Trophoblast cell (in vitro differentiated cells and primary cell): ENCODE data around the gene MYLIP. TPM values are rescaled to one million over a fixed set of nuclear protein-coding genes. Genes with fewer than 3 reads are reported as not detected.

Source experiments
- DNase-seq, 2 donors: peaks; one replicate each; pipeline ENCODE4 v3.0.0-alpha.2; 2016
- H2AFZ ChIP-seq: 2 replicates; pipeline ENCODE4 v1.6.1; 2013; ENCODE audit warnings: low read length, moderate library complexity, mild to moderate bottlenecking; ENCODE audit not compliant: insufficient read depth, poor library complexity
- H2AK5ac ChIP-seq: 2 replicates; pipeline ENCODE4 v1.6.1; 2013; ENCODE audit warnings: mild to moderate bottlenecking, low read length
- H2BK120ac ChIP-seq: 2 replicates; pipeline ENCODE4 v1.6.1; 2013; ENCODE audit warnings: low read length, mild to moderate bottlenecking, moderate library complexity; ENCODE audit not compliant: insufficient read depth, poor library complexity
- H2BK12ac ChIP-seq: 2 replicates; pipeline ENCODE4 v1.6.1; 2013; ENCODE audit warnings: mild to moderate bottlenecking, low read length, moderate library complexity
- H2BK5ac ChIP-seq: 2 replicates; pipeline ENCODE4 v1.6.1; 2013; ENCODE audit warnings: low read length, low read depth, moderate library complexity, mild to moderate bottlenecking; ENCODE audit not compliant: poor library complexity
- H3K14ac ChIP-seq: 2 replicates; pipeline ENCODE4 v1.6.1; 2013; ENCODE audit warnings: mild to moderate bottlenecking, low read length
- H3K18ac ChIP-seq: 2 replicates; pipeline ENCODE4 v1.6.1; 2013; ENCODE audit warnings: mild to moderate bottlenecking, low read length
- H3K23ac ChIP-seq: 2 replicates; pipeline ENCODE4 v1.6.1; 2013; ENCODE audit warnings: low read length
- H3K27ac ChIP-seq: 2 replicates; pipeline ENCODE4 v1.5.1; 2013; ENCODE audit warnings: low read depth, mild to moderate bottlenecking, inconsistent platforms, low read length, moderate library complexity
- H3K27me3 ChIP-seq: 2 replicates; pipeline ENCODE4 v1.6.1; 2013; ENCODE audit warnings: inconsistent platforms, mild to moderate bottlenecking, low read length, moderate library complexity; ENCODE audit not compliant: insufficient read depth
- H3K36me3 ChIP-seq, 2 experiments: 1 replicate in 1 of 2; 2 replicates in 1 of 2; pipeline ENCODE4 v1.6.1; 2013; ENCODE audit warnings: low read length in 2 of 2, mild to moderate bottlenecking in 2 of 2, moderate library complexity in 1 of 2; ENCODE audit not compliant: insufficient read depth in 2 of 2, control insufficient read depth in 1 of 2
- H3K4ac ChIP-seq: 2 replicates; pipeline ENCODE4 v1.6.1; 2013; ENCODE audit warnings: low read depth, mild to moderate bottlenecking, low read length, moderate library complexity
- H3K4me1 ChIP-seq, 2 experiments: 1 replicate in 1 of 2; 2 replicates in 1 of 2; pipeline ENCODE4 v1.6.1; 2013; ENCODE audit warnings: low read length in 2 of 2, mild to moderate bottlenecking in 2 of 2, moderate library complexity in 1 of 2; ENCODE audit not compliant: insufficient read depth in 2 of 2, control insufficient read depth in 1 of 2
- H3K4me2 ChIP-seq: 2 replicates; pipeline ENCODE4 v1.6.1; 2013; ENCODE audit warnings: inconsistent platforms, mild to moderate bottlenecking, low read length, moderate library complexity
- H3K4me3 ChIP-seq: 2 replicates; pipeline ENCODE4 v1.5.1; 2013; ENCODE audit warnings: mild to moderate bottlenecking, low read depth, low read length, inconsistent platforms
- H3K79me1 ChIP-seq: one replicate; pipeline ENCODE4 v1.6.1; 2013; ENCODE audit warnings: low read length
- H3K79me2 ChIP-seq: 2 replicates; pipeline ENCODE4 v1.6.1; 2013; ENCODE audit warnings: low read length, mild to moderate bottlenecking; ENCODE audit not compliant: control insufficient read depth, insufficient read depth, poor library complexity
- H3K9ac ChIP-seq: 2 replicates; pipeline ENCODE4 v1.6.1; 2013; ENCODE audit warnings: mild to moderate bottlenecking, low read length
- H3K9me3 ChIP-seq: 2 replicates; pipeline ENCODE4 v1.6.1; 2013; ENCODE audit warnings: low read depth, mild to moderate bottlenecking, control low read depth, inconsistent platforms, low read length; ENCODE audit not compliant: insufficient read depth
- H4K12ac ChIP-seq: 2 replicates; pipeline ENCODE4 v1.6.1; 2013; ENCODE audit warnings: low read depth, mild to moderate bottlenecking, low read length, moderate library complexity
- H4K8ac ChIP-seq: 2 replicates; pipeline ENCODE4 v1.6.1; 2013; ENCODE audit warnings: low read depth, mild to moderate bottlenecking, low read length, moderate library complexity
- H4K91ac ChIP-seq: one replicate; pipeline ENCODE4 v1.6.1; 2013; ENCODE audit warnings: low read depth, mild to moderate bottlenecking, low read length, moderate library complexity
- WGBS: extraction: QIAGEN DNeasy Blood & Tissue Kit; methylation state at CpG from one replicate; pipeline ENCODE4 v1.1.7; 2013; ENCODE audit warnings: missing lambda C conversion rate; ENCODE audit not compliant: insufficient read length, insufficient coverage; ENCODE audit errors: extremely low coverage; 5-methylcytosine and 5-hydroxymethylcytosine counted together
- polyA plus RNA-seq: library from polyadenylated mRNA; stranded (reverse); fragments of 200-250 nt; gene quantifications from 2 replicates; pipeline ENCODE4 v1.2.3, GENCODE V29; 2013

MYLIP gene
- 29.7 and 30.4 TPM in 2 replicates for polyA plus RNA-seq

DNA sequence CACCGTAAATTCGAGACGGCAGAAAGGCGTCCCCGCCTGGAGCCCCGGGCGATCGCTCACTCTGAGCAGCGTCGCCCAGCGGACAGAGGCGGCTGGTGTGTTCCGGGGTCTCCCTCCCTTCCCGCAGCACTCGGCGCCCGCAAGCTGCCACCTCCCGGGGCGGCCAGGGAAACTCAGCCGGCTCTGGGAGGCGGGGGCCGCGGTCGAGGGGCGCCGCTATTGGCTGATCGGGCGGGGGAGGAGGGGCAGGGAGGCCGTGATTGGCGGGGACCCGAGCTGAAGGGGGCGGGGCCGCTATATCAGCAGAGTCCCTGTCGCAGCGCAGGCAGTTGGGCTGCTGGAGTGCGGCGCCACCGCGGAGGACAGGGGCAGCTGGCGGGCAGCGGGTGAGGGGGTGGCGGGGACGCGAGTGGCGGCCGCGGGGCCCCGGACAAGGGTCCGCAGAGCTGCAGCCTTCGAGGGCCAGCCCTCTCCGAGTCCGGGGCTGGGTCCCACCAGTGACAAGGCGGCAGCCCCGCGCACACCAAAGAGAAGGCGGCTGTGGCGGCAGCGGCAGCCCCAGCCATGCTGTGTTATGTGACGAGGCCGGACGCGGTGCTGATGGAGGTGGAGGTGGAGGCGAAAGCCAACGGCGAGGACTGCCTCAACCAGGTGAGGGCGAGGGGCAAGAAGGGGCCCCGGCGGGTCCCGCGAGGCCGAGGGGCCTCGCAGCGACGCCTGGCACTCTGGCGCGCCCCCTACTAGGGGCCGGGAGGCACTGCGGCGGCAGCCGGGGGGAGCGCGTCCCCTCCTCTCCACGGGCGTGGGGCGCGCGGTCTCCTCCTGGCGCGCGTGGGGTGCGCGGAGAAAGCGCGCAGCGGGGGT, at the start of gene MYLIP:
MYLIP (plus strand) TSS at position 328 of the 864 bp plus-strand sequence; CDS start at position 565, 237 bp downstream.
- peaks cover 14% of the 10 kb centered on the region for H3K79me1 ChIP-seq
- peak within 1 kb of the TSS; percentile 72 for H3K27ac ChIP-seq
- peaks cover 0 to 3% of the 10 kb centered on the region in 2 experiments for H3K36me3 ChIP-seq
- H3K9me3 ChIP-seq, result no peaks in the 10 kb centered on the region
- H3K27me3 ChIP-seq, result no peaks in the 10 kb centered on the region
- H4K12ac ChIP-seq, result peak within 1 kb of the TSS; percentile 5
- WGBS, result no CpG with 5 or more reads among the region's 95 CpGs
- H3K4me3 ChIP-seq, result peak within 1 kb of the TSS; percentile 100
- H3K4me1 ChIP-seq, result peaks cover 0 to 2% of the 10 kb centered on the region in 2 experiments
- H2AFZ ChIP-seq, result peak within 1 kb of the TSS; percentile 57
- peak within 1 kb of the TSS; percentile 93 for H2BK5ac ChIP-seq
- peak; percentile 94 to 97 for DNase-seq
- peaks cover 15% of the 10 kb centered on the region for H3K79me2 ChIP-seq
- H2AK5ac ChIP-seq, result peak within 1 kb of the TSS; percentile 16
- no peak within 1 kb of the TSS for H3K23ac ChIP-seq
- H3K14ac ChIP-seq, result peak within 1 kb of the TSS; percentile 85
- H2BK12ac ChIP-seq, result peak within 1 kb of the TSS; percentile 8
- H3K9ac ChIP-seq, result peak within 1 kb of the TSS; percentile 98
- H4K91ac ChIP-seq, result peak within 1 kb of the TSS; percentile 71
- H3K4ac ChIP-seq, result peak within 1 kb of the TSS; percentile 99
- H2BK120ac ChIP-seq, result peak within 1 kb of the TSS; percentile 69
- H3K4me2 ChIP-seq, result peak within 1 kb of the TSS; percentile 85
- peak within 1 kb of the TSS; percentile 55 for H4K8ac ChIP-seq
- peak within 1 kb of the TSS; percentile 95 for H3K18ac ChIP-seq

DNA sequence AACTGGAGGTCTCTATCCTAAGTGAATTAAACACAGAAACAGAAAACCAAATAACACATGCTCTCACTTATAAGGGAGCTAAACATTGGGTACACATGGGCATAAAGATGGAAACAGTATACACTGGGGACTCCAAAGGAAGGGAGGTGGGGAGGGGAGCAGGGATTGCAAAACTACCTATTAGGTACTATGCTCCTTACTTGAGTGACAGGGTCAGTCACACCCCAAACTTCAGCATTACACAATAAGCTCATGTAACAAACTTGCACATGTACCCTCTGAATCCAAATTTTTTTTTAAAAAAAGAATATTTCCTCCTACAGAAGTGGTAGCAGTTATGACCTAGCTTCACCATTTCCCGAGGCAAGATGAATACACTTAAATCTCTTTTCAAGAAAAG, 49.5 kb upstream of the MYLIP start:
- no peak overlapping the region for H3K23ac ChIP-seq
- no peaks in the 10 kb centered on the region for H3K4me1 ChIP-seq

DNA sequence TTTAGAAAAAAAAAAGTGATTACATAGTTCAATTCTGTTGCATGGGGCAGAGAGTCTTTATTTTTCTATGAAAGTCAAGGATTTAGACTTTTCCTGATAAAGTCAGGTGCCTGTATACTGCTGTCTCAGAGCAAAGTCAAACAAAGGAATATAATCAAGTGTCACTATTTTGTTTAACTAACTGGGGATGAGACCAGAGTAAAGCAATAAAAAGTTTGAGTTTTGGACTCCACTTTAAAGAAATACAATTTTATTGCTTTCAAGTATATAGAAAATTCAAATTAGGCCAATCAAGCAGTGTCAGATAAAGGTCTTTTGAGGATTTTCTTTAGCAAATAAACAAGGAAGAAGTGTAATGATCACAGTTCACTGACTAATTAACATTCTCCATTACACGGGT, 48.7 kb upstream of the MYLIP start:
- H3K4ac ChIP-seq, result no peak overlapping the region
- H2BK120ac ChIP-seq, result no peak overlapping the region
- H3K27ac ChIP-seq, result no peak overlapping the region
- no peak overlapping the region for H3K23ac ChIP-seq
- H3K27me3 ChIP-seq, result no peaks in the 10 kb centered on the region
- H4K12ac ChIP-seq, result no peak overlapping the region
- no peak overlapping the region for H3K18ac ChIP-seq
- H3K4me1 ChIP-seq, result no peaks in the 10 kb centered on the region
- no peak overlapping the region for H4K8ac ChIP-seq
- no peak overlapping the region for H2AK5ac ChIP-seq
- no peak for DNase-seq
- H2BK5ac ChIP-seq, result no peak overlapping the region
- H3K14ac ChIP-seq, result no peak overlapping the region
- no peaks in the 10 kb centered on the region for H3K79me1 ChIP-seq
- H3K9ac ChIP-seq, result no peak overlapping the region
- no peak overlapping the region for H2AFZ ChIP-seq
- no peak overlapping the region for H4K91ac ChIP-seq
- H3K4me2 ChIP-seq, result no peak overlapping the region
- no peaks in the 10 kb centered on the region for H3K36me3 ChIP-seq
- H3K79me2 ChIP-seq, result no peaks in the 10 kb centered on the region
- no CpG with 5 or more reads among the region's 1 CpG for WGBS
- no peak overlapping the region for H2BK12ac ChIP-seq
- no peaks in the 10 kb centered on the region for H3K9me3 ChIP-seq
- no peak overlapping the region for H3K4me3 ChIP-seq

More for the DNA sequence above, 49.5 kb upstream of the MYLIP start:
- no peak overlapping the region for H3K18ac ChIP-seq
- no peak overlapping the region for H2BK12ac ChIP-seq
- no peaks in the 10 kb centered on the region for H3K9me3 ChIP-seq
- H3K14ac ChIP-seq, result no peak overlapping the region
- H3K4me3 ChIP-seq, result no peak overlapping the region
- no peak overlapping the region for H2AFZ ChIP-seq
- no peak overlapping the region for H3K9ac ChIP-seq
- H3K36me3 ChIP-seq, result no peaks in the 10 kb centered on the region
- no peak overlapping the region for H2BK120ac ChIP-seq
- DNase-seq, result no peak
- H2AK5ac ChIP-seq, result no peak overlapping the region
- H2BK5ac ChIP-seq, result no peak overlapping the region
- H4K91ac ChIP-seq, result no peak overlapping the region
- H4K8ac ChIP-seq, result no peak overlapping the region
- no peak overlapping the region for H4K12ac ChIP-seq
- H3K27ac ChIP-seq, result no peak overlapping the region
- no CpG with 5 or more reads among the region's 1 CpG for WGBS
- H3K4me2 ChIP-seq, result no peak overlapping the region
- H3K4ac ChIP-seq, result no peak overlapping the region
- H3K27me3 ChIP-seq, result no peaks in the 10 kb centered on the region
- H3K79me2 ChIP-seq, result no peaks in the 10 kb centered on the region
- H3K79me1 ChIP-seq, result no peaks in the 10 kb centered on the region

DNA sequence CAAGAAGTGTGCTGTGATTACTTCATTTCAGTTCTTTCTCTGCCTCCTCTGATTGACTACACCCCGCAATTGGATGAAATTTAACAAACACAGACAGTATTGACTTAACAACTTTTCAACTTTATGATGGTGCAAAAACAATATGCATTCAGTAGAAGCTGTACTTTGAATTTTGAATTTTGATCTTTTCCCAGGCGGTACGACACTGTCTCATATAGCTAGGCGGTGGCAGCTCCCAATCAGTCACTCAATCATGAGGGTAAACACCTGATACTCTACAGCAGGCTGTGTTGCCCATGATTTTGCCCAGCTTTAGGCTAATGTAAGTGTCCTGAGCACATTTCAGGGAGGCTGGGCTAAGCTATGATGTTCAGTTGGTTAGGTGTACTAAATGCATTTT, 47.6 kb upstream of the MYLIP start:
- H3K27me3 ChIP-seq, result no peaks in the 10 kb centered on the region
- no peak overlapping the region for H3K23ac ChIP-seq
- no CpG with 5 or more reads among the region's 4 CpGs for WGBS
- no peak overlapping the region for H4K91ac ChIP-seq
- DNase-seq, result no peak
- H3K4me2 ChIP-seq, result no peak overlapping the region
- H4K8ac ChIP-seq, result no peak overlapping the region
- no peak overlapping the region for H2AK5ac ChIP-seq
- H3K9me3 ChIP-seq, result no peaks in the 10 kb centered on the region
- H3K79me2 ChIP-seq, result no peaks in the 10 kb centered on the region
- H3K9ac ChIP-seq, result no peak overlapping the region
- H2BK120ac ChIP-seq, result no peak overlapping the region
- no peak overlapping the region for H2AFZ ChIP-seq
- no peak overlapping the region for H2BK5ac ChIP-seq
- no peak overlapping the region for H3K4ac ChIP-seq
- no peak overlapping the region for H3K14ac ChIP-seq
- H3K79me1 ChIP-seq, result no peaks in the 10 kb centered on the region
- no peak overlapping the region for H4K12ac ChIP-seq
- no peak overlapping the region for H3K27ac ChIP-seq
- H3K4me3 ChIP-seq, result no peak overlapping the region
- H2BK12ac ChIP-seq, result no peak overlapping the region
- H3K4me1 ChIP-seq, result no peaks in the 10 kb centered on the region
- H3K36me3 ChIP-seq, result no peaks in the 10 kb centered on the region
- no peak overlapping the region for H3K18ac ChIP-seq
